C1 segment of cervical spinal cord (tissue), 14 donors: ENCODE measurements around the gene CTNNA1.
"Not testable (repeated sequence)": the region's sequence is repeated elsewhere in the genome, so short reads cannot be mapped to it uniquely, and the experiment has no call there.

ENCODE experiments used
- DNase-seq, 14 donors: peaks; one replicate each; lab custom pipeline; 2025; lab: John Stamatoyannopoulos, UW

CTNNA1 gene

DNA sequence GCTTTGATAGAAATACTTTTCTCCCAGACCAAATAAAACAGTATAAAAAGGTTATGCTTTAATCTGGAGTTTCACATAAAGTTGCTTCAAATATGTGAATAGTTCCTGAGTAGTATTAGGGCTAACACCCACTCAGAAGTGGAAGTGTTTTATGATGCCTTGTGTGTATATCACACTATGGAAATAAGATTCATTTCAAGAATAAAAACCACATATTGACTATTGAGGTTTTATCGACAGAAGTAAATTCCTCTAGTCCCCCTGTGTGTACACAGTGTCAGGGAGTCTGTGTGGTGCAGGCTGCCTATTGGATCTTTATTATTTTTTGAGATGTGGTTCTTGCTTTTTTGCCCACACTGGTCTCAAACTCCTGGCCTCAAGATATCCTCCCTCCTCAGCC lies 142.7 kb downstream of the CTNNA1 start:
- no peak for DNase-seq

DNA sequence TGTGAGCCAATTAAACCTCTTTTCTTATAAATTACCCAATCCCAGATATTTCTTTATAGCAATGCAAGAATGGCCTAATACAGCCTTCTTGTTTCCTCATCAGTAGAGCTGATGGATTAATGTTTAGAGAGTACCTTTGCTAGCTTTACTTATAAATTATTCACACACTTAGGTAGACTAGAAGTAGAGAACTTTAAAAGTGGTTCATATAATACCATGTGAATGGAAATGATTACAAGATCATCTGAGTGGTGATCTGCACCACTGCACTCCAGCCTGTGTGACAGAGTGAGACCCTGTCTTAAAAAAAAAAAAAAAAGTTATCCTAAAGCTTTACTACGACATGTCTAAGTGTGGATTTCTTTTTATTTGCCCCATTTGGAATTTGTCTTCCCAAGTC lies 145.1 kb downstream of the CTNNA1 start:
- DNase-seq: no peak

GRCh38 chr5:138898742-138899141 lies 145.5 kb downstream of the CTNNA1 start:
- no peak for DNase-seq

DNA sequence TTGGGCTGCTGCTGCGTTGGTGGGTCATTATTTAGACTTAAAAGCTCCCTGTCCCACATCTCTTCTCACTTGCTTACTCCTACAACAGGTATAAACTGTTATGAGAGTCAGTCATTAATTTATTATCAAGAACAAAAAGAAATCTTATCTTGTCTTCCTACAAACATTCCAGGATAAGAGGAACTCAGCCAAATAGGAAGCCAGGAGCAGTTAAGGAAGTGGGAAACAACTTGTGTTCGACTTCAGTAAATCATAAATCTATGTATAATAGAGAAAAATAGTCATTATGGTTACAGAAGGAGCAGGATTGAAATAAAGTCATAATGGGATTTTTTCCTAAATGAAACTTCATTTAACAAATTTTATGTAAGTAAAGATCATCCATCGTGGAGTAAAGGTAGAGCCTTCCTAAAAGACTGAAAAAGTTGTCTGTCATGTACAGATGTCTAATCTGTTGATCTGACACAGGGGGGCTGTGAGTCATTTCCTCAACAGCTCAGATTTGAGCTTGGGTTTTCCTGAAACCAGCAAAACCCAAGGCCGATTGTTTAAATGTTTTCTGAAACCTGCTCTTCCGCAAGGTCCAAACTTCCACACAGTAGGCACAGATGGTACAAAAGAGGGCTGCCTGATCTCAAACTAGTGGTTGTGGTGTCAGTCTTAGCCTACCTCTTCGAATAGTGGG lies 147.2 kb downstream of the CTNNA1 start:
- no peak for DNase-seq

GRCh38 chr5:138901716-138902115 lies 148.5 kb downstream of the CTNNA1 start:
- DNase-seq: peak in 1 of 14 donors; percentile 34

GRCh38 chr5:138903130-138903775 lies 150.0 kb downstream of the CTNNA1 start:
- no peak for DNase-seq

GRCh38 chr5:138905541-138905940 lies 152.3 kb downstream of the CTNNA1 start:
- DNase-seq: no peak

- DNase-seq: no peak
Observed at GRCh38 chr5:138909734-138910133, 156.5 kb downstream of the CTNNA1 start.

GRCh38 chr5:138910546-138911185 lies 157.4 kb downstream of the CTNNA1 start:
- no peak for DNase-seq

GRCh38 chr5:138911441-138911840 lies 158.2 kb downstream of the CTNNA1 start:
- no peak for DNase-seq

DNA sequence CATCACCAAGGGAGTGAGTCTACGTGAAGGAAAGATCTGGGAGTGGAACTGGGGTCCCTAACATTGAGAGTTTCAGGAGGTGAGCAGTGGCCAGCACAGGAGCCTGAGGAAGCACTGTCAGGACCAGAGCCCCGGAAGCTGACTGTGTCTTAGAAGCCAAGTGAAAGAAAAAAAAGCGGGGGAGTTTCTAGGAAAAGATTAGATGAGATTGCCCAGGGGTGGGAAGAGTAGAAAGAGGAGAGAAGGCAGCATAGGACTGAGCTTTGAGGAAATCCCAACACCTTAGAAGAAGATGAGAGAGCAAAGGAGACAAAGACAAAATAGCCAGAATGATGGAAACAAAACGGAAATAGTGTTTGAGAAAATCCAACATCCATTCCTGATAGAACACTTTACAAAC lies 158.9 kb downstream of the CTNNA1 start:
- DNase-seq: no peak

- DNase-seq: no peak
Observed at GRCh38 chr5:138913773-138914172, 160.5 kb downstream of the CTNNA1 start.

DNA sequence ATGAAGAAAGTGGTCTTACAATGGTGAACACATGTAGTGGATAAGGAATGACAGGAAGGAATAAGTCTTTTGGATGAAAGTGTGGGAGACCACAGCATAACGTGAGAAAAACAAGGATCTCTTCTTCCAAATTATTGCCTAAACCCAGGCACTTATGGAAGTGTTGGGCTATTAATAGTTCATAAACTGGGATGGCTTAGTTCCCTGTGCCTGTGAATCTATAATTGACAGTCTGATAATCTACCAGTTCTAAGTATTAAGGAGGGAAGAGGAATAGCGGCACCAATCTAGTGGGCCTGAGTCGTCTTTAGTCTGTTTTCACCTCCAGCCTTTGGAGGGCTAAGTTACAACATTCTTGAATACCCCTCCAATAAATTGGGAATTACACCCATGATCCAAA lies 161.1 kb downstream of the CTNNA1 start:
- no peak for DNase-seq

GRCh38 chr5:138918686-138919085 lies 165.5 kb downstream of the CTNNA1 start:
- DNase-seq: peak in 1 of 14 donors; percentile 12

DNA sequence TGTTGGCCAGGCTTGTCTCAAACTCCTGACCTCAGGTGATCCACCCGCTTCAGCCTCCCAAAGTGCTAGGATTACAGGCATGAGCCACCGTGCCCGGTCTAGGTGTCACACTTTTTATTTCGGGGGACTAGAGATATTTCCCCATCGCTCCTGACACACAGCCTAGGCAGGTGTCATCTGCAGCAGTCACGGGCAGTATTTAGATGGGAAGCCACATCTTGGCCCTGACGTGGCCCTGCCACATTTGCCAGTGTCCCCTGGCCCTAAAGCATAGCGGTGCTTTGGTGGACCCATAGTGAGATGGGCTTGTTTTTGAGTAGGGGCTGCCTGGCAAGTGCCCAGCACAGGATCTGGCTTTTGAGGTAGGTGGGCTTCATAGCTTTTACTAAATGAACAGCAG lies 167.0 kb downstream of the CTNNA1 start:
- no peak for DNase-seq

- DNase-seq: not testable (repeated sequence)
Observed at GRCh38 chr5:138921362-138921761, 168.1 kb downstream of the CTNNA1 start.

- DNase-seq: no peak
Observed at GRCh38 chr5:138922494-138922893, 169.3 kb downstream of the CTNNA1 start.

GRCh38 chr5:138925090-138925635 lies 171.9 kb downstream of the CTNNA1 start:
- DNase-seq: no peak

DNA sequence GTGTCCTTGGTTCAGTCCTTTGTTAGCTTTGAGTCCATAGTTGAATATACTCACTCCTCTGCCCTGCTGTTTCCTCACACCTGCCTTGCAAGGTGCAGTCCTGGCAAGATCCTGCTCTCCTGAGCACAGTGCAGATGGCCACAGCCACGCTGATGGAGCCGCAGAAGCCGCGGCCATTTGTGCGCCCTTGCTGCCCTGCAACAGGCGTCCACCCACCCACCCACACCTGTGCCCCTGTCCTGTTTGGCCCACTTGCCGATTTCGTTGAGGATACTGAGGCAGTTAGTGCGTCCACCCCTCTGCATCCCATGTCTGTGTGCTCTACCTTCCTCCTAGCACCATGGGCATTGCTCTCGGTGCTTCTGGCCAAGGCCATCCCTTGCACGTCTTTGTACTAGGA lies 173.0 kb downstream of the CTNNA1 start:
- no peak for DNase-seq

DNA sequence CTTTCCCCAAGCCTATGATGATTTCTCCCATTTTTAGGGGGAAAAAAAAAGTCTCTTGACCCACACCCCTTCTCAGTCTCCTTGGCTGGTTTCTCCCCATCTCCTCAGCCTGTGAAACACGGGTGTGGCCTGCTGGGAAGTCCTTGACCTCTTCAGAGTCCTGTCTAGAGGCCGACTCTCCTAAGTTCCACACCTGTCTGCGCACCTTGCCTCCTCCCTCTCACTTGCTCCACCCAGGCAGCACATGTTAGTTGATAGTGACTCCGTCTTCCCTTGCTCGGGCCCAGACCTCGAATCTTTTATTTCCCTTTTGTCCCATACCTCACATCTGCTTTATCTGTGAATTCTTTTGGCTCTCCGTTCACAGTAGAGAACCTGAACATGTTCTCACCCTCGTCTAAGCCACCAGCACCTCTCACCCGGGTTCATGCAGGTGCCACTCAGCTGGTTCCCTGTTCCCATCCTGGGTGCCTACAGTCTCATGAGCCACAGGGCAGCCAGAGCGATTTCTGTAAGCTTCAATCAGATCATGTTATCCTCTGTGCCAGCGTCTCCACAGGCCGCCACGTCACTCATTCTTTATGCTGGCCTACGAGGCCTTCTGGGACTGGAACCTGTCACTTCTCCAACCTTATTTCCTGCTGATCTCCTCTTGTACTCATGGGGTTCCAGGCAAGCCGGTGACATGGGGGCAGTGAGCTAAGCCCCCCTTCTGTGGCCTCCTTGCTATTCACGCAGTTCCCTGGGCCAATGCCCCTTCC lies 173.6 kb downstream of the CTNNA1 start:
- DNase-seq: no peak

DNA sequence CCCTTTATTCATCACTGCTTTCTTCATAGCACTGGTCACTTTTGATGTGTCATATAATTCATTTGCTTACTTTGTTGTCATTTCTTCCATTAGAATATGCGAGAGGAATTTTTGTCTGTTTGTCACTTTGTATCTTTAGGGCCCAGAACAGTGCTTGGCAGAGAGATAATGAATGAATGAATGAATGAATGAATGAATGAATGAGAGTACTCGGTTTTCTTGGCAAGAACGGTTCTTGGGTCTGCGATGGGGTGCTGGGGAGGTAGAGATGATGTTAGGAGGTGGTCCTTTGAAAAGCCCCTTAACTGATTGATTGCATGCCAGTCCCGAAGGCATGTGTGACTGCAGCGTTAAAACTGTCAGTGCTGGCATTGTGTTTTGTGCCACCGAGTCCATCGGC lies 174.3 kb downstream of the CTNNA1 start:
- DNase-seq: no peak

- DNase-seq: peak in 12 of 14 donors; percentile 55 to 81 (median 74)
Observed at GRCh38 chr5:138927979-138928378, 174.8 kb downstream of the CTNNA1 start.
